CD4-positive, alpha-beta T cell (primary cell): ENCODE measurements around the gene ST6GAL1. TPM values are rescaled to one million over a fixed set of nuclear protein-coding genes. Genes with fewer than 3 reads are reported as not detected.

ENCODE experiments used
- ATAC-seq: fragments of 200-7000 bp; cut with Tn5 transposase; one replicate; pipeline ENCODE4 v1.10.0; 2022; ENCODE audit warnings: mild to moderate bottlenecking; ENCODE audit not compliant: poor library complexity
- CTCF ChIA-PET: fragments of 350-600 bp; sonication (Branson Sonifier 250); formaldehyde crosslinking; loops from one replicate; lab custom pipeline; 2021; ENCODE audit warnings: antibody characterized with exemption, inconsistent platforms; lab: Charles Lee
- POLR2A ChIA-PET: fragments of 350-600 bp; sonication (Branson Sonifier 250); formaldehyde crosslinking; loops from one replicate; lab custom pipeline; 2021; ENCODE audit warnings: antibody characterized with exemption, inconsistent platforms; lab: Charles Lee
- DNase-seq, 14 experiments: peaks; one replicate each; pipeline ENCODE4 v3.0.0-alpha.2; 2013 to 2020; ENCODE audit warnings: mixed read lengths in 2 of 14
- H3K27ac ChIP-seq, 2 donors: one replicate each; pipeline versions ENCODE4 v1.5.1 to v1.7.0; 2013; ENCODE audit warnings: low read length in 2 of 2, low read depth in 1 of 2, mild to moderate bottlenecking in 1 of 2
- H3K27me3 ChIP-seq, 2 experiments: 1 replicate in 1 of 2; 2 replicates in 1 of 2; pipeline versions ENCODE4 v1.6.1 to v1.7.0; 2013; ENCODE audit warnings: low read length in 2 of 2, control low read depth in 1 of 2, mild to moderate bottlenecking in 1 of 2, moderate library complexity in 1 of 2; ENCODE audit not compliant: insufficient read depth in 2 of 2, control insufficient read depth in 1 of 2
- H3K36me3 ChIP-seq: one replicate; pipeline ENCODE4 v1.6.1; 2013; ENCODE audit warnings: low read length, control low read depth; ENCODE audit not compliant: insufficient read depth
- H3K4me1 ChIP-seq: one replicate; pipeline ENCODE4 v1.6.1; 2013; ENCODE audit warnings: low read length, control low read depth; ENCODE audit not compliant: insufficient read depth
- H3K4me3 ChIP-seq: one replicate; pipeline ENCODE4 v1.5.1; 2013; ENCODE audit warnings: mild to moderate bottlenecking, low read length, moderate library complexity
- H3K9me3 ChIP-seq, 2 experiments: 1 replicate in 1 of 2; 2 replicates in 1 of 2; pipeline versions ENCODE4 v1.6.1 to v1.7.0; 2013; ENCODE audit warnings: low read length in 2 of 2, mild to moderate bottlenecking in 2 of 2, control low read depth in 1 of 2, moderate library complexity in 1 of 2; ENCODE audit not compliant: control insufficient read depth in 1 of 2, insufficient read depth in 1 of 2
- H3K27ac Mint-ChIP-seq: one replicate; pipeline ENCODE4 v1.8.0; 2020; ENCODE audit warnings: mixed read lengths
- H3K27me3 Mint-ChIP-seq: one replicate; pipeline ENCODE4 v1.8.0; 2021; ENCODE audit warnings: mixed read lengths
- H3K36me3 Mint-ChIP-seq: one replicate; pipeline ENCODE4 v1.8.0; 2021; ENCODE audit warnings: low read depth, mixed read lengths
- H3K4me1 Mint-ChIP-seq: one replicate; pipeline ENCODE4 v1.8.0; 2021; ENCODE audit warnings: low read depth, mixed read lengths
- H3K4me3 Mint-ChIP-seq: one replicate; pipeline ENCODE4 v1.8.0; 2020; ENCODE audit warnings: mild to moderate bottlenecking, mixed read lengths
- H3K9me3 Mint-ChIP-seq: one replicate; pipeline ENCODE4 v1.8.0; 2020; ENCODE audit warnings: mixed read lengths
- intact Hi-C, 2 experiments: fragments of 100-400 bp; cut with DNase I in 1 of 2; cut with micrococcal nuclease in 1 of 2; formaldehyde crosslinking; loops; one replicate each; pipeline versions ENCODE4 v1.15.1 to v1.9.0; 2023 to 2025; cut with DNase I, micrococcal nuclease
- total RNA-seq, 174 experiments: library from RNA in 2 of 174; stranded (reverse) in 2 of 174; gene quantifications; one replicate each; pipeline ENCODE4 v1.2.3 and lab custom pipeline; 2021 to 2026
- TF ChIP-seq, protein P1 (sequence below): fragments of 200-600 bp; IDR thresholded peaks from one replicate; pipeline ENCODE4 v1.8.0; 2022; ENCODE audit warnings: antibody characterized with exemption, mild to moderate bottlenecking

ST6GAL1 gene
- total RNA-seq, 2 experiments from 2014 or later = 27.6 to 29.1 TPM

DNA sequence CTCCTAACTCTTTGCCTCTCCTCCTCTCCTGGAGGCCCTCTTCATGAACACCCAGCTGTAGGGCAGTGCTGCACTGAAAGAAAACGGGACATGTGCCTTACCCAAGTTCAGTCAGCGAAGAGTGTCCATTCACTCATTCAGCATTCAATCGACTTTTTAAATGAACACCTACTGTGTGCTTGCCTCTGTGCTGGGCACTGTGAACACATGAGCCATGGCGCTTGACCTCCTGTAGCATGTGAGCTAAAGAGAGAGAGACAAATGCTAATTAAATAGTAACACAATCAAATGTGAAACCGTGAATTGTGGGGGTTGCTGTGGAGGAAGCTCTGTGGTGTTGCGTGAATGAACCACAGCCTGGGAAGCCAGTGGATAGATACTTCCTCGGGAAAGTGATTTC is 43.4 kb downstream of the ST6GAL1 start:
- no peak overlapping the region for H3K27ac Mint-ChIP-seq
- ChIA-PET POLR2A (interaction anchor here (1.1 to 1.4 kb wide), 3 partner anchors 41 to 53 kb away, joined by 3 read pairs; no protein-coding TSS in a partner anchor), CTCF (no interaction called here)
- no peak overlapping the region for H3K4me3 Mint-ChIP-seq
- DNase-seq (no peak), ATAC-seq (no peak)
- Histone ChIP-seq H3K36me3 (peaks cover 68% of the 10 kb centered on the region), H3K27ac (no peak overlapping the region), H3K4me3 (no peak overlapping the region), H3K27me3 (no peaks in the 10 kb centered on the region), H3K9me3 (no peaks in the 10 kb centered on the region), H3K4me1 (peaks cover 3% of the 10 kb centered on the region)
- no peaks in the 10 kb centered on the region for H3K9me3 Mint-ChIP-seq
- H3K36me3 Mint-ChIP-seq = peaks cover 85% of the 10 kb centered on the region
- H3K4me1 Mint-ChIP-seq = peaks cover 27% of the 10 kb centered on the region
- TF ChIP-seq, protein P1, sequence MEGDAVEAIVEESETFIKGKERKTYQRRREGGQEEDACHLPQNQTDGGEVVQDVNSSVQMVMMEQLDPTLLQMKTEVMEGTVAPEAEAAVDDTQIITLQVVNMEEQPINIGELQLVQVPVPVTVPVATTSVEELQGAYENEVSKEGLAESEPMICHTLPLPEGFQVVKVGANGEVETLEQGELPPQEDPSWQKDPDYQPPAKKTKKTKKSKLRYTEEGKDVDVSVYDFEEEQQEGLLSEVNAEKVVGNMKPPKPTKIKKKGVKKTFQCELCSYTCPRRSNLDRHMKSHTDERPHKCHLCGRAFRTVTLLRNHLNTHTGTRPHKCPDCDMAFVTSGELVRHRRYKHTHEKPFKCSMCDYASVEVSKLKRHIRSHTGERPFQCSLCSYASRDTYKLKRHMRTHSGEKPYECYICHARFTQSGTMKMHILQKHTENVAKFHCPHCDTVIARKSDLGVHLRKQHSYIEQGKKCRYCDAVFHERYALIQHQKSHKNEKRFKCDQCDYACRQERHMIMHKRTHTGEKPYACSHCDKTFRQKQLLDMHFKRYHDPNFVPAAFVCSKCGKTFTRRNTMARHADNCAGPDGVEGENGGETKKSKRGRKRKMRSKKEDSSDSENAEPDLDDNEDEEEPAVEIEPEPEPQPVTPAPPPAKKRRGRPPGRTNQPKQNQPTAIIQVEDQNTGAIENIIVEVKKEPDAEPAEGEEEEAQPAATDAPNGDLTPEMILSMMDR = no peak
- no peaks in the 10 kb centered on the region for H3K27me3 Mint-ChIP-seq
- intact Hi-C loops = no loop called here

DNA sequence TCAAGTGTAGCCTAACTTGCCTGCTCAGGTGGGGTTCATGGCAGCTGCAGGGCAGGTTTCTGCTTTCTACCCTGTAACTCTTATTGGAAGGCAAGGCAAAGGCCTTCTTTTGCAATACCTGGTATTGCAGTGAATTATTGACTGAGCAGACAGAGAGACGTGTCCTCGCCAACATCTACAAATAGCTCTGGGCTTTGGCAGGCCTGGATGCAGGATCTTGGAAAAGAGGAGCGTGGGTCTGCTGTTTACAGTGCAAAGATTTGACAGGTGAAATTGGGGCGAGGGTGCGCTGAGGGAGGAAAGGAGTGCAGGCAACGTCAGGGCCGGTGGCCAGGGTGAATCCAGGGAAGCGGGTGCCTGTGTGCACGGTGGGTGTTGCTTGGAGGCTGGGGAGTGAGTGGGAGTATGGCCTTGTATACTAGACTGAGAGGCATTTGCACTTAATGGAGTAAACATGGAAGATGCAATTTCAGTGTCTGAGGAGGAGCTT is 44.5 kb downstream of the ST6GAL1 start:
- Histone ChIP-seq H3K36me3 (peaks cover 79% of the 10 kb centered on the region), H3K9me3 (no peaks in the 10 kb centered on the region), H3K4me3 (no peak overlapping the region), H3K27ac (no peak overlapping the region), H3K4me1 (no peaks in the 10 kb centered on the region), H3K27me3 (no peaks in the 10 kb centered on the region)
- DNase-seq = no peak
- H3K9me3 Mint-ChIP-seq = no peaks in the 10 kb centered on the region
- no peaks in the 10 kb centered on the region for H3K27me3 Mint-ChIP-seq
- intact Hi-C loops = no loop called here
- H3K4me1 Mint-ChIP-seq = peaks cover 20% of the 10 kb centered on the region
- H3K27ac Mint-ChIP-seq = no peak overlapping the region
- no peak overlapping the region for H3K4me3 Mint-ChIP-seq
- TF ChIP-seq, protein P1 = no peak
- ChIA-PET POLR2A (interaction anchor here (1.1 to 1.4 kb wide), 3 partner anchors 42 to 52 kb away, joined by 3 read pairs; no protein-coding TSS in a partner anchor), CTCF (no interaction called here)
- no peak for ATAC-seq
- H3K36me3 Mint-ChIP-seq = peaks cover 88% of the 10 kb centered on the region

DNA sequence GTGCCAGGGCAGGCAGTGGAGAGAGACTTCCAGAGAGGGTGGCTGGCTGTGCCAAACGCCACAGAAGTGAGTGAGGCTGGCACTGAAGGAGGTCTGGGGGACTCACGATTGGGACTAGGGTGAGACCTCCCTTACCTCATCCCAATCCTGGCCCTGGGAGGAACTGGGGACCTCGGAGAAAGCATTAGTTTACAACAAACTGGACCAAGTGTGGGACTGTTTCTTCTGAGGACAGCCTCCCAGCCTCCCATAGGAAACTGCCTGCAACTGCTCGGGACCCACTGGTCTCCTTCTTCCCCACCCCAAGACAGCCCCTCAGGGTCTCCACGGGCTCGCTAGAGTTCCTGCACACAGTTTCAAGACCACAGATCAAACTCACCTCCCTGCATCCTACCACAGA is 45.4 kb downstream of the ST6GAL1 start:
- Mint-ChIP-seq H3K4me3 (no peak overlapping the region), H3K4me1 (peaks cover 15% of the 10 kb centered on the region), H3K27me3 (no peaks in the 10 kb centered on the region), H3K9me3 (no peaks in the 10 kb centered on the region), H3K27ac (no peak overlapping the region), H3K36me3 (peaks cover 87% of the 10 kb centered on the region)
- H3K36me3 ChIP-seq = peaks cover 87% of the 10 kb centered on the region
- DNase-seq (no peak), ATAC-seq (no peak)
- no peak overlapping the region for H3K4me3 ChIP-seq
- H3K9me3 ChIP-seq = no peaks in the 10 kb centered on the region
- CTCF ChIA-PET = no interaction called here
- intact Hi-C loops = loop anchor here in 1 of 2 experiments (2.0 kb wide), 1 partner anchor 25 kb away; no protein-coding TSS in a partner anchor
- H3K4me1 ChIP-seq = no peaks in the 10 kb centered on the region
- POLR2A ChIA-PET = interaction anchor here (0.6 kb wide), 1 partner anchor 15 kb away, joined by 6 read pairs; no protein-coding TSS in a partner anchor
- no peak overlapping the region for H3K27ac ChIP-seq
- TF ChIP-seq, protein P1 = no peak
- no peaks in the 10 kb centered on the region for H3K27me3 ChIP-seq
